Lower leg skin (tissue), 4 donors: ENCODE results near the gene ZNF385A. TPM values are rescaled to one million over a fixed set of nuclear protein-coding genes. Genes with fewer than 3 reads are reported as not detected.
"Not testable (repeated sequence)": the region's sequence is repeated elsewhere in the genome, so short reads cannot be mapped to it uniquely, and the experiment has no call there.

Experiments used
- DNase-seq, 2 donors: peaks; one replicate each; pipeline ENCODE4 v3.0.0-alpha.2; 2019; ENCODE audit warnings: low spot score in 2 of 2
- H3K4me3 ChIP-seq: fragments of 200-600 bp; sonication (generic); 2 replicates; pipeline ENCODE4 v1.5.1; 2017; ENCODE audit warnings: mild to moderate bottlenecking, low read depth; ENCODE audit not compliant: poor library complexity, severe bottlenecking
- CTCF ChIP-seq, 3 donors: fragments of 450-650 bp; IDR thresholded peaks; one replicate each; pipeline ENCODE4 v1.5.1; 2016; ENCODE audit warnings: antibody characterized with exemption in 3 of 3, mild to moderate bottlenecking in 3 of 3, moderate library complexity in 2 of 3
- POLR2A ChIP-seq, 2 donors: fragments of 450-650 bp; IDR thresholded peaks; one replicate each; pipeline ENCODE4 v1.6.1; 2016 to 2017; ENCODE audit warnings: antibody characterized with exemption in 2 of 2, mild to moderate bottlenecking in 1 of 2, moderate library complexity in 1 of 2
- WGBS, 2 donors: methylation state at CpG; one replicate each; pipeline ENCODE4 v1.1.5; 2018; 5-methylcytosine and 5-hydroxymethylcytosine counted together
- intact Hi-C: fragments of 100-400 bp; cut with DNase I; formaldehyde crosslinking; loops from one replicate; pipeline ENCODE4 v1.15.0; 2023; ENCODE audit warnings: low total_unique reads
- microRNA counts, 2 donors: library from miRNA; unstranded; fragments of <30 nt; microRNA quantifications; one replicate each; lab custom pipeline; 2016
- microRNA-seq, 2 donors: library from miRNA; unstranded; fragments of <30 nt; microRNA quantifications; one replicate each; pipeline ENCODE4, GENCODE V29; 2016; ENCODE audit warnings: borderline replicate concordance in 2 of 2, borderline number of aligned reads in 1 of 2
- total RNA-seq, 4 donors: library from RNA; depleted of rRNA; stranded (reverse); fragments of >200 nt; gene quantifications; one replicate each; pipeline ENCODE4 v1.1.0, GENCODE V29; 2016

The ZNF385A gene
- total RNA-seq, 4 donors from 2014 or later, result 89.0 to 183 (median 146) TPM

GRCh38 chr12:54328595-54329337, 55.8 kb downstream of the ZNF385A start:
- no peak overlapping the region for H3K4me3 ChIP-seq
- no peak for TF ChIP-seq POLR2A (IDR thresholded peaks at IDR 0.05)
- no peak for TF ChIP-seq CTCF (IDR thresholded peaks at IDR 0.05)
- WGBS, 2 donors, result 84% methylated on average over 6 of the region's 6 CpGs
- no peak for DNase-seq
- intact Hi-C loops, result no loop called here

- intact Hi-C loops, DNase-seq: not testable (repeated sequence)
- peak overlapping the region; percentile 59 for H3K4me3 ChIP-seq
- WGBS, 2 donors, result 39% methylated on average over 22 of the region's 22 CpGs
These were observed 59.0 kb downstream of the ZNF385A start for GRCh38 chr12:54325442-54326109.

GRCh38 chr12:54324617-54325441, 59.7 kb downstream of the ZNF385A start, which contains the start of gene COPZ1:
Gene COPZ1 (plus strand): TSS chr12:54325131. CDS start chr12:54325164, 33 bp downstream.
- DNase-seq, result peak; percentile 99
- intact Hi-C loops, result no loop called here
- peak within 1 kb of the TSS; percentile 59 for H3K4me3 ChIP-seq
- peak in 1 of 3 donors; percentile 51 for TF ChIP-seq CTCF (IDR thresholded peaks at IDR 0.05)
- peak in 1 of 2 donors; percentile 40 for TF ChIP-seq POLR2A (IDR thresholded peaks at IDR 0.05)
- WGBS, 2 donors, result 1% methylated on average over 34 of the region's 34 CpGs

- intact Hi-C loops, result no loop called here
- H3K4me3 ChIP-seq, result no peak overlapping the region
- TF ChIP-seq CTCF (IDR thresholded peaks at IDR 0.05), result no peak
- TF ChIP-seq POLR2A (IDR thresholded peaks at IDR 0.05), result no peak
- no peak for DNase-seq
- WGBS, 2 donors, result 90 to 92% methylated on average over 5 of the region's 5 CpGs
These were observed 63.2 kb downstream of the ZNF385A start for GRCh38 chr12:54321363-54321762.

MicroRNA genes within 50 kb of the gene (microRNA counts, 767-probe panel; counts per million panel counts)
- 7,708 to 8,897 counts per million in 2 donors for microRNA hsa-miR-148b-3p (lab: Ali Mortazavi, UCI)

Small RNAs within 50 kb of the gene (microRNA-seq; reads per million reads assigned to microRNA genes)
- gene MIR148B, result 144 to 157 reads per million in 2 donors

Other genes starting within 250 kb of the ZNF385A start
- 10 to 100 TPM; 50.6 to 73.0 (median 55.4) TPM for gene SMUG1, start 195.7 kb downstream of the ZNF385A start, total RNA-seq
- 10 to 100 TPM; 13.2 to 26.4 (median 20.4) TPM for gene CBX5, start 104.6 kb downstream of the ZNF385A start, total RNA-seq
- 100 to 1,000 TPM; 246 to 840 (median 399) TPM for gene HNRNPA1, start 104.0 kb downstream of the ZNF385A start, total RNA-seq
- gene NFE2, start 83.7 kb downstream of the ZNF385A start, total RNA-seq, result 10 to 100 TPM in 2 of 4 donors, 1 to 10 TPM in 2; 2.5 to 18.6 (median 8.1) TPM
- 10 to 100 TPM; 55.6 to 86.5 (median 69.4) TPM for gene COPZ1, start 59.6 kb downstream of the ZNF385A start, total RNA-seq
- gene GPR84, start 20.2 kb downstream of the ZNF385A start, total RNA-seq, result under 1 TPM in 1 of 4 donors, not detected in 3; 0.42 TPM
- 10 to 100 TPM; 21.2 to 75.9 (median 29.4) TPM for gene ITGA5, start 34.5 kb upstream of the ZNF385A start, total RNA-seq
- not detected for gene GTSF1, start 88.9 kb upstream of the ZNF385A start, total RNA-seq
- 1 to 10 TPM; 4.0 to 5.0 (median 4.6) TPM for gene NCKAP1L, start 113.0 kb upstream of the ZNF385A start, total RNA-seq
- 1 to 10 TPM; 1.9 to 3.7 (median 3.2) TPM for gene PDE1B, start 164.9 kb upstream of the ZNF385A start, total RNA-seq
- gene PPP1R1A, start 203.9 kb upstream of the ZNF385A start, total RNA-seq, result 10 to 100 TPM in 1 of 4 donors, 1 to 10 TPM in 3; 1.3 to 11.5 (median 5.2) TPM